Liver (tissue), 3 donors: ENCODE measurements around the gene MCF2L.

ENCODE experiments used
- FOXA1 ChIP-seq: IDR thresholded peaks from 2 replicates; pipeline ENCODE4 v1.6.1; 2016; ENCODE audit warnings: antibody characterized with exemption
- GABPA ChIP-seq, 2 donors: IDR thresholded peaks in 1 of 2; conservative IDR thresholded peaks in 1 of 2; 2 replicates each; pipeline ENCODE4 v1.6.1; 2016; ENCODE audit warnings: antibody characterized with exemption in 2 of 2, mild to moderate bottlenecking in 1 of 2, moderate library complexity in 1 of 2
- JUND ChIP-seq, 2 donors: IDR thresholded peaks; 2 replicates each; pipeline ENCODE4 v1.6.1; 2016; ENCODE audit warnings: antibody characterized with exemption in 2 of 2
- MAX ChIP-seq: IDR thresholded peaks from 2 replicates; pipeline ENCODE4 v1.6.1; 2016; ENCODE audit warnings: antibody characterized with exemption
- RAD21 ChIP-seq, 2 donors: IDR thresholded peaks; 2 replicates each; pipeline ENCODE4 v1.6.1; 2016; ENCODE audit warnings: antibody characterized with exemption in 2 of 2, mild to moderate bottlenecking in 2 of 2
- REST ChIP-seq: IDR thresholded peaks from 2 replicates; pipeline ENCODE4 v1.6.1; 2016; ENCODE audit warnings: antibody characterized with exemption, mild to moderate bottlenecking
- RXRA ChIP-seq, 2 donors: IDR thresholded peaks; 2 replicates each; pipeline ENCODE4 v1.6.1; 2017 to 2018; ENCODE audit warnings: antibody characterized with exemption in 2 of 2, mild to moderate bottlenecking in 1 of 2
- SP1 ChIP-seq: IDR thresholded peaks from 2 replicates; pipeline ENCODE4 v1.6.1; 2018; ENCODE audit warnings: antibody characterized with exemption, mild to moderate bottlenecking
- TAF1 ChIP-seq: conservative IDR thresholded peaks from 2 replicates; pipeline ENCODE4 v1.6.1; 2016; ENCODE audit warnings: antibody characterized with exemption, mild to moderate bottlenecking
- YY1 ChIP-seq: IDR thresholded peaks from 2 replicates; pipeline ENCODE4 v1.6.1; 2016; ENCODE audit warnings: antibody characterized with exemption, mild to moderate bottlenecking
- ZBTB33 ChIP-seq: IDR thresholded peaks from 2 replicates; pipeline ENCODE4 v1.6.1; 2016; ENCODE audit warnings: antibody characterized with exemption
- TF ChIP-seq, protein P1 (sequence below): fragments of 150-350 bp; IDR thresholded peaks from 2 replicates; pipeline ENCODE4 v1.5.1; 2017; ENCODE audit warnings: improper control_type of control experiment, low read depth, low read length; ENCODE audit not compliant: missing input control
- TF ChIP-seq, protein P2 (sequence below): IDR thresholded peaks from 2 replicates; pipeline ENCODE4 v1.6.1; 2016; ENCODE audit warnings: antibody characterized with exemption
- donor health status: healthy.
- donor health status: healthy.

DNA sequence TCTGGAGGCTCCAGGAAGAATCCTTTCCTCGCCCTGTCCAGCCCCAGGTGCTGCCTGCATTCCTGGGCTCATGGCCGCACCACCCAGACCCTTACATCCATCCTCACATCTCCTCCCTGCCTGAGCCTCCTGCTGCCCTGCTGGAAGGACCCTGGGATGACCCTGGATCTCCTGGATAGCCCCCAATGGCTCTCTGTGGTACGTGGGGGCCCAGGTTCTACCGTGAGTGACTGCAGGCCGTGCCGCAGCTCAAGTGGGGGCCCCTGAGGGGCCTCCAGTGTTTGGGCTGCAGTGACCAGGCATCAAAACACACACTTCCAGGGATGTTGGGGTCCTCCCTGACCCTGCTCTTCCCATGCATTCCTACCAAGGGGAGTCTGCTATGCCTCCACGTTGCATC lies 8.3 kb upstream of the MCF2L start:
- TF ChIP-seq, protein P1, sequence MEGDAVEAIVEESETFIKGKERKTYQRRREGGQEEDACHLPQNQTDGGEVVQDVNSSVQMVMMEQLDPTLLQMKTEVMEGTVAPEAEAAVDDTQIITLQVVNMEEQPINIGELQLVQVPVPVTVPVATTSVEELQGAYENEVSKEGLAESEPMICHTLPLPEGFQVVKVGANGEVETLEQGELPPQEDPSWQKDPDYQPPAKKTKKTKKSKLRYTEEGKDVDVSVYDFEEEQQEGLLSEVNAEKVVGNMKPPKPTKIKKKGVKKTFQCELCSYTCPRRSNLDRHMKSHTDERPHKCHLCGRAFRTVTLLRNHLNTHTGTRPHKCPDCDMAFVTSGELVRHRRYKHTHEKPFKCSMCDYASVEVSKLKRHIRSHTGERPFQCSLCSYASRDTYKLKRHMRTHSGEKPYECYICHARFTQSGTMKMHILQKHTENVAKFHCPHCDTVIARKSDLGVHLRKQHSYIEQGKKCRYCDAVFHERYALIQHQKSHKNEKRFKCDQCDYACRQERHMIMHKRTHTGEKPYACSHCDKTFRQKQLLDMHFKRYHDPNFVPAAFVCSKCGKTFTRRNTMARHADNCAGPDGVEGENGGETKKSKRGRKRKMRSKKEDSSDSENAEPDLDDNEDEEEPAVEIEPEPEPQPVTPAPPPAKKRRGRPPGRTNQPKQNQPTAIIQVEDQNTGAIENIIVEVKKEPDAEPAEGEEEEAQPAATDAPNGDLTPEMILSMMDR: no peak
- no peak for TF ChIP-seq FOXA1
- no peak for TF ChIP-seq MAX
- TF ChIP-seq SP1: no peak
- TF ChIP-seq TAF1: no peak
- TF ChIP-seq RAD21 (IDR thresholded peaks at IDR 0.05): no peak
- no peak for TF ChIP-seq YY1
- TF ChIP-seq REST: no peak
- no peak for TF ChIP-seq GABPA (IDR thresholded peaks at IDR 0.05 in 1 of 2, conservative IDR thresholded peaks at IDR 0.05 in 1 of 2)
- no peak for TF ChIP-seq ZBTB33
- no peak for TF ChIP-seq JUND (IDR thresholded peaks at IDR 0.05)
- TF ChIP-seq, protein P2, sequence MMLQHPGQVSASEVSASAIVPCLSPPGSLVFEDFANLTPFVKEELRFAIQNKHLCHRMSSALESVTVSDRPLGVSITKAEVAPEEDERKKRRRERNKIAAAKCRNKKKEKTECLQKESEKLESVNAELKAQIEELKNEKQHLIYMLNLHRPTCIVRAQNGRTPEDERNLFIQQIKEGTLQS: no peak
- no peak for TF ChIP-seq RXRA (IDR thresholded peaks at IDR 0.05)
